Measurements from ENCODE around the gene PWWP2A.

PWWP2A gene

DNA sequence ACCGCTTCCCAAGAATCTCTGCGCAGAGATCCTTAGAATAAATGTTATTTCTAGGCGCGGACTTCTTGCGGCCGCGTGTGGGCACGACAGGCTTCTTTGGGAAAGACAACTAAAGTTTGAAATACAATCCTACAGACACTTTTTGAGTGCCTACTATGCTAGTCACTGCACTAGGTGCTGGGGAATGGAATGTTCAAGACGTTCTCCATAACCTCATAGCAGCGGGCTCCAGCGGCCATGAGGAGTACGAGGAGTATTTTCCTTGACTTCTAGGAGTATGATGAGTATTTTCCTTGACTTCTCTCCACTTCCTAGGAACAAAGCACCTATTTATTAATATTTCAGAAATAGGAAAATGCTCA is 636 bp upstream of the PWWP2A start:
- Histone ChIP-seq H3K36me3 (ENCODE audit: insufficient read depth) (no peaks in the 10 kb centered on the region), H3K79me2 (ENCODE audit: insufficient read depth, low read depth) (peaks cover 8% of the 10 kb centered on the region; the same call in 1 of the 2 replicates), H3K27ac (no peak overlapping the region), H4K20me1 (ENCODE audit: insufficient read depth) (no peaks in the 10 kb centered on the region), H3K27me3 (ENCODE audit: insufficient read depth, low read depth) (no peaks in the 10 kb centered on the region), H3K9ac (no peak overlapping the region), H3K4me1 (ENCODE audit: low read depth, poor library complexity, severe bottlenecking) (no peaks in the 10 kb centered on the region), H3K4me3 (IDR thresholded peaks at IDR 0.05; ENCODE audit: insufficient read depth, low read depth, low read length) (no peak overlapping the region), H2AFZ (ENCODE audit: low read depth) (peak overlapping the region; percentile 73; the same call in 1 of the 2 replicates), H3K4me2 (peak overlapping the region; percentile 38)
- TF ChIP-seq, protein P1, sequence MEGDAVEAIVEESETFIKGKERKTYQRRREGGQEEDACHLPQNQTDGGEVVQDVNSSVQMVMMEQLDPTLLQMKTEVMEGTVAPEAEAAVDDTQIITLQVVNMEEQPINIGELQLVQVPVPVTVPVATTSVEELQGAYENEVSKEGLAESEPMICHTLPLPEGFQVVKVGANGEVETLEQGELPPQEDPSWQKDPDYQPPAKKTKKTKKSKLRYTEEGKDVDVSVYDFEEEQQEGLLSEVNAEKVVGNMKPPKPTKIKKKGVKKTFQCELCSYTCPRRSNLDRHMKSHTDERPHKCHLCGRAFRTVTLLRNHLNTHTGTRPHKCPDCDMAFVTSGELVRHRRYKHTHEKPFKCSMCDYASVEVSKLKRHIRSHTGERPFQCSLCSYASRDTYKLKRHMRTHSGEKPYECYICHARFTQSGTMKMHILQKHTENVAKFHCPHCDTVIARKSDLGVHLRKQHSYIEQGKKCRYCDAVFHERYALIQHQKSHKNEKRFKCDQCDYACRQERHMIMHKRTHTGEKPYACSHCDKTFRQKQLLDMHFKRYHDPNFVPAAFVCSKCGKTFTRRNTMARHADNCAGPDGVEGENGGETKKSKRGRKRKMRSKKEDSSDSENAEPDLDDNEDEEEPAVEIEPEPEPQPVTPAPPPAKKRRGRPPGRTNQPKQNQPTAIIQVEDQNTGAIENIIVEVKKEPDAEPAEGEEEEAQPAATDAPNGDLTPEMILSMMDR (conservative IDR thresholded peaks at IDR 0.05; ENCODE audit: low read depth, low read length) = no peak

DNA sequence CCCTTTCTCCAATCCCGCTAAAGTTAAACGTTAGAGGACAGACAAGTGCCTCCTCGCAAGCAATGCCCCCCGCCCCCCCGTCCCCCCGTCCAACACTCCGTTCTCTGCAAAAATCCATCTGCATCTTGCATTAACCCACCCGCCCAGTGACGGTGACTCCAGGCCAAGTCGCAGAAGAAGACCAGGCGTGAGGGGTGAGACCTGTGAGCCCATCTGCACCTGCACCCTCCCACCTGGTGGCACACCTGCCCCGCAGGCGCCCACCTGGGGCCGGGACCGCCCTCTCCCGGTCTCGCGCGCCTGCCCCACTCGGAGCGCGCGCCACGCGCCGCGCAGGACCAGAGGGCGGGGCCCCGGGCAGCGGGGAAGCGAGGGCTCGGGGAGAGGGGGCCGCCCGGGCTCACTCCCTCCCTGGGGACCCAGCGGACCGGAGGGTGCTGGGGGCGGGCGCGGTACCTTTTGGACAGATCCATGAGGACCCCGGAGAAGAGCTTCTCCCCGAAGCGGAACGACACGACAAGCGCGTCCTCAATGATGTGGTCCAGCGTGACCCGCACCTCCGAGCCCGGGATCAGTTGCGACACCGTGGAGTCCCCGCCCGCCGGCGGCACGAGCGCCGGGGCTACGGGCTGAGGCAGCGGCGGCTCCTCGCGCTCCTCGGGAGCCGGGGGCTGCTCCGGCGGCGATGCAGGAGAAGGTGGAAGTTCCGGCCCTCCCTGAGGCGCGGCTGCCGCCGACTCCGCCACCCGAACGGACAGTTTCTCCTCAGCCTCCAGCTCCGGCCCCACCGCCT is 705 bp downstream of the PWWP2A start:
- H3K27ac ChIP-seq = peak overlapping the region; percentile 70
- H3K4me3 ChIP-seq (IDR thresholded peaks at IDR 0.05; ENCODE audit: insufficient read depth, low read depth, low read length) = no peak overlapping the region
- peak overlapping the region; percentile 60 for H3K4me2 ChIP-seq
- TF ChIP-seq, protein P1 (conservative IDR thresholded peaks at IDR 0.05; ENCODE audit: low read depth, low read length) = no peak
- peaks cover 8% of the 10 kb centered on the region; the same call in 1 of the 2 replicates for H3K79me2 ChIP-seq (ENCODE audit: insufficient read depth, low read depth)
- peak overlapping the region; percentile 81 for H3K9ac ChIP-seq
- no peaks in the 10 kb centered on the region for H3K27me3 ChIP-seq (ENCODE audit: insufficient read depth, low read depth)
- no peaks in the 10 kb centered on the region for H3K36me3 ChIP-seq (ENCODE audit: insufficient read depth)
- no peaks in the 10 kb centered on the region for H3K4me1 ChIP-seq (ENCODE audit: low read depth, poor library complexity, severe bottlenecking)
- H2AFZ ChIP-seq (ENCODE audit: low read depth) = peak overlapping the region; percentile 54
- no peaks in the 10 kb centered on the region for H4K20me1 ChIP-seq (ENCODE audit: insufficient read depth)

- H3K4me1 ChIP-seq (ENCODE audit: low read depth, poor library complexity, severe bottlenecking) = no peaks in the 10 kb centered on the region
- peaks cover 8% of the 10 kb centered on the region; the same call in 1 of the 2 replicates for H3K79me2 ChIP-seq (ENCODE audit: insufficient read depth, low read depth)
- no peak overlapping the region for H3K9ac ChIP-seq
- no peak overlapping the region for H3K27ac ChIP-seq
- H3K27me3 ChIP-seq (ENCODE audit: insufficient read depth, low read depth) = no peaks in the 10 kb centered on the region
- TF ChIP-seq, protein P1 (conservative IDR thresholded peaks at IDR 0.05; ENCODE audit: low read depth, low read length) = no peak
- H3K36me3 ChIP-seq (ENCODE audit: insufficient read depth) = no peaks in the 10 kb centered on the region
- H2AFZ ChIP-seq (ENCODE audit: low read depth) = no peak overlapping the region
- H4K20me1 ChIP-seq (ENCODE audit: insufficient read depth) = no peaks in the 10 kb centered on the region
- H3K4me2 ChIP-seq = no peak overlapping the region
- no peak overlapping the region for H3K4me3 ChIP-seq (IDR thresholded peaks at IDR 0.05; ENCODE audit: insufficient read depth, low read depth, low read length)
These were observed 2.3 kb downstream of the PWWP2A start for GRCh38 chr5:160116991-160117390.

GRCh38 chr5:160108124-160108523 is 11.1 kb downstream of the PWWP2A start:
- Histone ChIP-seq H3K4me2 (no peak overlapping the region), H3K27me3 (ENCODE audit: insufficient read depth, low read depth) (no peaks in the 10 kb centered on the region), H3K9ac (no peak overlapping the region), H4K20me1 (ENCODE audit: insufficient read depth) (no peaks in the 10 kb centered on the region), H3K4me1 (ENCODE audit: low read depth, poor library complexity, severe bottlenecking) (no peaks in the 10 kb centered on the region), H3K36me3 (ENCODE audit: insufficient read depth) (no peaks in the 10 kb centered on the region), H3K27ac (no peak overlapping the region), H2AFZ (ENCODE audit: low read depth) (no peak overlapping the region), H3K79me2 (ENCODE audit: insufficient read depth, low read depth) (no peaks in the 10 kb centered on the region), H3K4me3 (IDR thresholded peaks at IDR 0.05; ENCODE audit: insufficient read depth, low read depth, low read length) (no peak overlapping the region)
- TF ChIP-seq, protein P1 (conservative IDR thresholded peaks at IDR 0.05; ENCODE audit: low read depth, low read length) = no peak
